GM21786 (cell line): ENCODE data around the gene KCNJ18.
"Not testable (repeated sequence)": the region's sequence is repeated elsewhere in the genome, so short reads cannot be mapped to it uniquely, and the experiment has no call there.

Experiments used
- ATAC-seq: cut with Tn5 transposase; IDR thresholded peaks from one replicate; pipeline ENCODE4 v1.9.1; 2021; ENCODE audit not compliant: unreplicated experiment

KCNJ18 gene

GRCh38 chr17:21670361-21671155 lies 21.8 kb upstream of the KCNJ18 start:
- ATAC-seq = not testable (repeated sequence)

DNA sequence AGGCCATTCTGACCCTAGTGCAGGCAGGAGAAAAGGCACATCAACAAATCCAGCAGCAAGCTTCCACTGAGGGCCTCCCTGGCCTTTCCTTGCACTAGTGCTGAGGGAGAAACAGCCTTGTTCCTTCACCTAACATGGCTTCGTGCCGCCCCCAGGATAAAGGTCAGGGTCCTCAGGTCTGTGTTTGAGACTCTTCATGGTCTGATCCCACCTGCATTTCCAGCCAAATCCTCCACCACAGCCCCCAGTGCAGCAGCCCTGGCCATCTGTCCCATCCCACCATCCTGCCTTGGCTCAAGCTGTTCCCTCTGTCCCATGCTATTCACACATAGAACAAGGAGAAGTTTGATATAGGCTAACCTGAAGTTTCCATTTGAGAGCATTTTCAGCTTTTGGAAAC lies 20.9 kb upstream of the KCNJ18 start:
- not testable (repeated sequence) for ATAC-seq

GRCh38 chr17:21671871-21672270 lies 20.5 kb upstream of the KCNJ18 start:
- not testable (repeated sequence) for ATAC-seq

- ATAC-seq = not testable (repeated sequence)
Observed at GRCh38 chr17:21673451-21674241, 18.7 kb upstream of the KCNJ18 start.

- no peak for ATAC-seq
Observed at GRCh38 chr17:21674242-21674731, 18.0 kb upstream of the KCNJ18 start.

GRCh38 chr17:21674891-21675738 lies 17.2 kb upstream of the KCNJ18 start:
- not testable (repeated sequence) for ATAC-seq

DNA sequence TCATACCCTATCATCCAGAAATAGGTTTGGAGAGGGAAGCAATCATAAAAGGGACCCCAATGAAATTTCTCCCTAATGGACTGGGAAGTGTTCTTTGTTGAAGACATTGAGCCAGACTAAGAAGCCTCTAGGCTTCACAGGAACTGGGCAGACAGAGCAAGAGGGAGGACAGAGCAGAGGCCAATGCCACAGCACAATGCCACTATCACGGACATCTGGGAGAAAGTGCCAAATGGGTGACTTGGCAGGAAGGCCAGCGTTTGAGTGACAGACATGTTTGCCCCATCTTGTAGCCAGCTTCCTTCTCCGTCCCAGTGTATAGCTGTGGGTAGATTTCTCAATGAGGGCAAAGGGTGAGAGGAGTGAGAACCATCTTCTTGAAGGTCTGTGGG lies 16.6 kb upstream of the KCNJ18 start:
- not testable (repeated sequence) for ATAC-seq

DNA sequence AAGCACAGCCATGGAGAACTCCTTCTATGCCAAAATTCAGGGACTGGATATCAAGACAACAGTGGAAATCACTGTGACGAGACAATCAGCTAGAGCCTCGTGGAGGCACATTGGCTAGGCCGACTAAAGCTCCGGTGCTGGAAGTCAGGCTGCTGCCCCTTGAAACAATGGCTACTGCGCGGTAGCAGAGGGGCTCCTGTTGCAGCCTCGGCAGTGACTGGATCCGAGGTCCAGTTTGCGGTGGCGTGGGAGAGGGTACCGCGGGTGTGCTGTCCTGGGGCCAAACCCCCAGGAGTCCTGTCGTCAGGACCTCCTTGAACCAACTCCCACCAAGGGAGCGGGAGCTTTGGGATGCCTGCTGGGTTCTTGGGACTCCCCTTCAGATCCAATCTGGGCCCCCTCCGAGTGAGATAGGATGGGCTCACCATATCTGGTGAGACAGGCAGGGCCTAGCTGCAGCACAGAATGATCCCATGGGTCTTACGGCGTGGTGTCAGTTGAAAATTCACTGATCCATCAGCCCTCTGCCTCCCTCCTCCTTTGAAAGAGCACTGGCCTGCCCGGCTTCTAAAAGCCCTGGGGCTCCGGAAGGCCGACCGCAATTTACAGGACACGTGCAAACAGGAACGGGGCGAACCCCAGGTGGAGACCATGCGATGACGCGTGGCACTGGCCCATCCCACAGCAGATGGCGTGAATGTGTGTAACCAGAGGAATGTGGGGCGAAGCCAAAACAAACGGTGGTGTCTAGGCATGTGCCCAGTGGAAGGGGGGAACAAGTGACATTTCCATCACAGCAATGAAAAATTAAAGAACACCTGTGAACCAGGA lies 15.8 kb upstream of the KCNJ18 start:
- no peak for ATAC-seq

GRCh38 chr17:21677126-21677910 lies 15.0 kb upstream of the KCNJ18 start:
- no peak for ATAC-seq

DNA sequence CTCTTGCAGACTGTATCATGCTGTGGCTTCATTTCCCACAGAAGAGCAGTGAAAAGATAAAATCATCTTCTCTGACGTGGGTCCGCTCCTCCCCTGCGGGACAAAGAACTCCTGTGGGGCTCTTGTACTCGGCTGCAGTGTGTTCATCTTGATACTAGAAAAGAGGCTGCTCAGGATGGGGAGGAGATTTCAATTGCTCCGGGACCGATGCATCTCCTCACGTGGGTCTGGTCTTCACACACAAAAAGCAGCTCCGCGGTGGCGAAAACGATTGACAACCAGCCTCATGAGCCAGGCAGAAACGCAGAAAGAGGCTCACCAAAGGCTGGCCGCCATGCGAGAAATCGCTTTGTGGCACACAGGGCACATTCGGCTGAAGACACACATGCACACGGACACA lies 14.4 kb upstream of the KCNJ18 start:
- ATAC-seq = no peak

DNA sequence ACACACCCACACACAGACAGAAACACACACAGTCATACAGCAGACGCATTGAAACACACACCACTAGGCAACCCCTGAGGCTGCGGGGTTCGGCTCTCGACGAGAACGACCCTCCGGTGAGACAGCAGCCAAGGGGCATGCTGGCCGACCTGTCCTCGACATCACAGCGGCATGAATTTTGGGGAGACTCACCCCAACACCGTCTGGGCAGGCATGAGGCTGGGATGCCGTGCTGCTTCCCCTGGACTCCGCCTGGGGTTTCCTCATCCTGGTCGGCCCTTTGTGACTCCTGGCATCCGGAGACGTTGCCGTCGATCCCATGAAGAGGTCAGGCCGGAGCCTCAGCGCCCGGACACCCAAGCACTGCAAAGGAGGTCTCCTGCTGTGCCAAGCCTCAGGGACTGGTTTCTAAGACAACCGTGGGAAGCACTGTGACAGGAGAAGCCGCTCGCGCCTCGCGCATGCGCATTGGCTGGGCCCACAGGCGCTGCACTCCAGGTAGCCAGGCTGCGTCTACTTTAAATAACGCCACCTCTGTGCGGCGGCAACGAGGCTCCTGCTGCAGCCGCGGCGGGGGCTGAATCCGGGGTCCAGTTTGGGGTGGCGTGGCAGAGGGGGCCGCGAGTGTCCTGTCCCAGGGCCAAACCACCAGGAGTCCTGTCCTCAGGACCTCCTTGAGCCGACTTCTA lies 13.8 kb upstream of the KCNJ18 start:
- no peak for ATAC-seq

GRCh38 chr17:21679256-21680146 lies 12.8 kb upstream of the KCNJ18 start:
- no peak for ATAC-seq

DNA sequence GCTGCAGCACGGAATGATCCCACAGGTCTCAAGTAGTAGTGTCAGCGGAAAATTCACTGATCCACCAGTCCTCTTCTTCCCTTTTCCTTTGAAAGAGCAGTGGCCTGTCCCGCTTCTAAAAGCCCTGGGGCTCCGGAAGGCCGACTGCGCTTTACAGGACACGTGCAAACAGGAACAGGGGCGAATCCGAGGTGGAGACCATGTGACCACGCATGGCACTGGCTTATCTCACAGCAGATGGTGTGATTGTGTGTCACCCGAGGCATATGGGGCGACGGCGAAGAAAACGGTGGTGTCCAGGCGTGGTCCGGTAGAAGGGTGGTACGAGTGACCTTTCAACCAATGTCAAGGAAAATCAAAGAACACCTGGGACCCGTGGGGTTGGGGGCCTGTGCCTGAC lies 12.0 kb upstream of the KCNJ18 start:
- no peak for ATAC-seq

GRCh38 chr17:21680850-21681351 lies 11.4 kb upstream of the KCNJ18 start:
- not testable (repeated sequence) for ATAC-seq

DNA sequence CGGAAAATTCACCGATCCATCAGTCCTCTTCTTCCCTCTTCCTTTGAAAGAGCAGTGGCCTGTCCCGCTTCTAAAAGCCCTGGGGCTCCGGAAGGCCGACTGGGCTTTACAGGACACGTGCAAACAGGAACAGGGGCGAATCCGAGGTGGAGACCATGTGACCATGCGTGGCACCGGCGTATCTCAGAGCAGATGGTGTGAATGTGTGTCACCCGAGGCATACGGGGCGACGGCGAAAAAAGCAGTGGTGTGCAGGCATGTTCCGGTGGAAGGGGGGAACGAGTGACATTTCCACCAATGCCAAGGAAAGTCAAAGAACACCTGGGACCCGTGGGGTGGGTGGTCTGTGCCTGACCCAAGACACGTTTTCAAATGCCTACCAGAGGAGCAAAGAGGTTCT lies 10.7 kb upstream of the KCNJ18 start:
- ATAC-seq = not testable (repeated sequence)

DNA sequence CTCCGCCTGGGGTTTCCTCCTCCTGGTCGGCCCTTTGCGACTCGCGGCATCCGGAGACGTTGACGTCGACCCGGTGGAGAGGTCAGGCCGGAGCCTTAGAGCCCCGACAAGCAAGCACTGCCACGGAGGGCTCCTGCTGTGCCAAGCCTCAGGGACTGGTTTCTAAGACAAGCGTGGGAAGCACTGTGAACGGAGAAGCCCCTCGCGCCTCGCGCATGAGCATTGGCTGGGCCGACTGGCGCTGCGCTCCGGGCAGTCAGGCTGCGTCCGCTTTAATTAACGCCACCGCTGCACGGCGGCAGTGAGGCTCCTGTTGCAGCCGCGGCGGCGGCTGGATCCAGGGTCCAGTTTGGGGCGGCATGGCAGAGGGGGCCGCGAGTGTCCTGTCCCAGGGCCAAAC lies 10.2 kb upstream of the KCNJ18 start:
- not testable (repeated sequence) for ATAC-seq

- ATAC-seq = not testable (repeated sequence)
Observed at GRCh38 chr17:21683142-21683712, 9.1 kb upstream of the KCNJ18 start.
